ENCODE data around the gene ARL5C.

- no peak for TF ChIP-seq CTCF (conservative IDR thresholded peaks at IDR 0.05)
- no peak for TF ChIP-seq EZH2 (IDR thresholded peaks at IDR 0.05; ENCODE audit: low read depth)
Measured at GRCh38 chr17:39130205-39130604, 35.8 kb downstream of the ARL5C start.

Measured in PC-9 (cell line).